Fibroblast of skin of left quadriceps (primary cell): ENCODE data around the gene KDM5B.
"Not testable (repeated sequence)": the region's sequence is repeated elsewhere in the genome, so short reads cannot be mapped to it uniquely, and the experiment has no call there.

Experiments
- DNase-seq, 2 experiments: peaks; one replicate each; pipeline ENCODE4 v3.0.0-alpha.2; 2013; ENCODE audit warnings: low read depth in 2 of 2

The KDM5B gene

GRCh38 chr1:202791077-202791747, 17.0 kb downstream of the KDM5B start:
- DNase-seq, result no peak

GRCh38 chr1:202788800-202789199, 19.4 kb downstream of the KDM5B start:
- no peak for DNase-seq

- no peak for DNase-seq
Measured at GRCh38 chr1:202786804-202787203, 21.4 kb downstream of the KDM5B start.

GRCh38 chr1:202781180-202781579, 27.0 kb downstream of the KDM5B start:
- DNase-seq, result no peak

GRCh38 chr1:202770135-202770534, 38.1 kb downstream of the KDM5B start:
- DNase-seq, result no peak

GRCh38 chr1:202765721-202766120, 42.5 kb downstream of the KDM5B start:
- DNase-seq, result peak; percentile 5 to 14

GRCh38 chr1:202762019-202762418, 46.2 kb downstream of the KDM5B start:
- DNase-seq, result no peak

GRCh38 chr1:202760589-202760988, 47.6 kb downstream of the KDM5B start:
- DNase-seq, result no peak

- DNase-seq, result peak; percentile 60 to 67
Measured at GRCh38 chr1:202756391-202756790, 51.8 kb downstream of the KDM5B start.

GRCh38 chr1:202754293-202754692, 53.9 kb downstream of the KDM5B start:
- no peak for DNase-seq

- peak; percentile 33 to 38 for DNase-seq
Measured at GRCh38 chr1:202752774-202753173, 55.4 kb downstream of the KDM5B start.

- no peak for DNase-seq
Measured at GRCh38 chr1:202750761-202751160, 57.5 kb downstream of the KDM5B start.

GRCh38 chr1:202750024-202750423, 58.2 kb downstream of the KDM5B start:
- DNase-seq, result no peak

GRCh38 chr1:202745323-202745888, 62.8 kb downstream of the KDM5B start:
- no peak for DNase-seq

- not testable (repeated sequence) for DNase-seq
Measured at GRCh38 chr1:202744770-202745169, 63.5 kb downstream of the KDM5B start.

GRCh38 chr1:202742496-202742895, 65.7 kb downstream of the KDM5B start:
- no peak for DNase-seq

- no peak for DNase-seq
Measured at GRCh38 chr1:202733251-202733650, 75.0 kb downstream of the KDM5B start.

GRCh38 chr1:202728951-202729350, 79.3 kb downstream of the KDM5B start:
- DNase-seq, result no peak

- no peak for DNase-seq
Measured at GRCh38 chr1:202725526-202725925, 82.7 kb downstream of the KDM5B start.

- no peak for DNase-seq
Measured at GRCh38 chr1:202723708-202724107, 84.5 kb downstream of the KDM5B start.

- not testable (repeated sequence) for DNase-seq
Measured at GRCh38 chr1:202723046-202723445, 85.2 kb downstream of the KDM5B start.

GRCh38 chr1:202716654-202717053, 91.6 kb downstream of the KDM5B start:
- DNase-seq, result no peak

GRCh38 chr1:202714202-202714601, 94.0 kb downstream of the KDM5B start:
- DNase-seq, result not testable (repeated sequence)

- no peak for DNase-seq
Measured at GRCh38 chr1:202713110-202713509, 95.1 kb downstream of the KDM5B start.
